Esophagus squamous epithelium (tissue), 4 donors: ENCODE data around the gene CDKAL1.

Experiments
- POLR2A ChIP-seq, 4 donors: fragments of 450-650 bp; IDR thresholded peaks; one replicate each; pipeline ENCODE4 v1.6.1; 2017; ENCODE audit warnings: antibody characterized with exemption in 4 of 4, mild to moderate bottlenecking in 4 of 4, moderate library complexity in 3 of 4
- TF ChIP-seq, protein P1 (sequence below), 6 experiments: fragments of 450-650 bp in 4 of 6; fragments of 200-600 bp in 2 of 6; sonication (generic) in 2 of 6; IDR thresholded peaks; one replicate each; pipeline ENCODE4 v1.5.1; 2016 to 2019; ENCODE audit warnings: antibody characterized with exemption in 6 of 6, mild to moderate bottlenecking in 4 of 6, moderate library complexity in 4 of 6

DNA sequence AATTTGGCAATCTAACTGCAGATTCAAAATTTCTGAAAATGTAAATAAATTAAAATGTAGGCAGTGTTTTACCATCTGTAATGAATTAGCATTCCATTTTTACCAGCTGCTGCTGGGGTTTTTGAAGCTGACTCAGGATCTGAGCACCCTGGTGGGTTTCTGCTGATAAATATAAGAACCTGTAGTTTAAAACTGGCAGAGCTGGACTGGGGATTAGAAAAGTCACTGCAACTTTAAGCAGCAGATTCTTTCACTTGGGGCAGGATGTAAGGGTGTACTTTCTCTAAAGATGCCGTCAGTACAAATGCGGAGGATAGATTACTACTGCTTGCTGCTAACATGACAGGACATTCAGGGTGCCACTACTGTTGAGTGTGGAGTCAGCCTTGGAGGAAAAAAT is 341.8 kb downstream of the CDKAL1 start:
- no peak for TF ChIP-seq POLR2A (IDR thresholded peaks at IDR 0.05)
- TF ChIP-seq, protein P1, sequence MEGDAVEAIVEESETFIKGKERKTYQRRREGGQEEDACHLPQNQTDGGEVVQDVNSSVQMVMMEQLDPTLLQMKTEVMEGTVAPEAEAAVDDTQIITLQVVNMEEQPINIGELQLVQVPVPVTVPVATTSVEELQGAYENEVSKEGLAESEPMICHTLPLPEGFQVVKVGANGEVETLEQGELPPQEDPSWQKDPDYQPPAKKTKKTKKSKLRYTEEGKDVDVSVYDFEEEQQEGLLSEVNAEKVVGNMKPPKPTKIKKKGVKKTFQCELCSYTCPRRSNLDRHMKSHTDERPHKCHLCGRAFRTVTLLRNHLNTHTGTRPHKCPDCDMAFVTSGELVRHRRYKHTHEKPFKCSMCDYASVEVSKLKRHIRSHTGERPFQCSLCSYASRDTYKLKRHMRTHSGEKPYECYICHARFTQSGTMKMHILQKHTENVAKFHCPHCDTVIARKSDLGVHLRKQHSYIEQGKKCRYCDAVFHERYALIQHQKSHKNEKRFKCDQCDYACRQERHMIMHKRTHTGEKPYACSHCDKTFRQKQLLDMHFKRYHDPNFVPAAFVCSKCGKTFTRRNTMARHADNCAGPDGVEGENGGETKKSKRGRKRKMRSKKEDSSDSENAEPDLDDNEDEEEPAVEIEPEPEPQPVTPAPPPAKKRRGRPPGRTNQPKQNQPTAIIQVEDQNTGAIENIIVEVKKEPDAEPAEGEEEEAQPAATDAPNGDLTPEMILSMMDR (IDR thresholded peaks at IDR 0.05): no peak
